ENCODE data around the gene DTD1.

DTD1 gene

DNA sequence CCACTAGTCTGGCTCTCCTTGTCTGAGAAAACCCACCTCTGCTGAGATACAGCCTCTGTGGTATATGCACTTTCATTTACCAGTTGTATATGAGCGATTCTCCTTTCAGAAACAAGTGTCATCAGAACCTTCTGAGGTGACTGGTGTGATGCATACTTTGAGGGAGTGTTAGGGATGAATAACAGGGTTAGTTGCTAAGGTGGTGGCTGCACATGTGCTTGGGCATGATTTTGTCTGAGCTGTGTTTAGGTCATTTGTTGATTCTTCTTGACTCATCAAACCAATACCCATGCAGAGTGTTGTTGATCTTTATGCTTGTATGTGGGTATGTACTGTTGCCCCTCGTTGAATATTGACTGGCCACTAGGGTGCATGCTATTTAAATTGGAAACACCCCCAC is 25.7 kb downstream of the DTD1 start:
- H4K20me1 ChIP-seq: no peaks in the 10 kb centered on the region
- no peak overlapping the region for H3K4me3 ChIP-seq
- no peak overlapping the region for H3K27ac ChIP-seq
- TF ChIP-seq Cebpa-rat (IDR thresholded peaks at IDR 0.05): no peak
- H3K4me1 ChIP-seq: no peaks in the 10 kb centered on the region
- no peak overlapping the region for H3K4me2 ChIP-seq
- H3K27me3 ChIP-seq: no peaks in the 10 kb centered on the region
- no peaks in the 10 kb centered on the region; the same call in 1 of the 2 replicates for H3K9me3 ChIP-seq
- H3K9ac ChIP-seq: no peak overlapping the region
- H3K36me3 ChIP-seq: 0 out of 2 replicates have a peak, but pooled peaks cover 2% of the 10 kb centered on the region

- no peak for TF ChIP-seq Cebpa-rat (IDR thresholded peaks at IDR 0.05)
- Histone ChIP-seq H3K27me3 (no peaks in the 10 kb centered on the region), H4K20me1 (no peaks in the 10 kb centered on the region), H3K4me3 (no peak overlapping the region), H3K4me2 (no peak overlapping the region), H3K36me3 (no peaks in the 10 kb centered on the region), H3K27ac (no peak overlapping the region), H3K9ac (no peak overlapping the region), H3K4me1 (no peaks in the 10 kb centered on the region), H3K9me3 (no peaks in the 10 kb centered on the region; the same call in 1 of the 2 replicates)
Observed at GRCh38 chr20:18614244-18614643, 26.4 kb downstream of the DTD1 start.

GRCh38 chr20:18615020-18615650 is 27.3 kb downstream of the DTD1 start:
- Histone ChIP-seq H3K27ac (no peak overlapping the region), H3K36me3 (no peaks in the 10 kb centered on the region), H3K4me3 (no peak overlapping the region), H3K4me1 (no peaks in the 10 kb centered on the region), H3K9me3 (no peaks in the 10 kb centered on the region; the same call in 1 of the 2 replicates), H3K27me3 (no peaks in the 10 kb centered on the region), H3K9ac (no peak overlapping the region), H3K4me2 (no peak overlapping the region), H4K20me1 (no peaks in the 10 kb centered on the region)
- no peak for TF ChIP-seq Cebpa-rat (IDR thresholded peaks at IDR 0.05)

GRCh38 chr20:18621004-18621403 is 33.1 kb downstream of the DTD1 start:
- Histone ChIP-seq H4K20me1 (no peaks in the 10 kb centered on the region), H3K9me3 (no peaks in the 10 kb centered on the region; the same call in 1 of the 2 replicates), H3K27ac (no peak overlapping the region), H3K27me3 (no peaks in the 10 kb centered on the region), H3K9ac (no peak overlapping the region), H3K4me1 (no peaks in the 10 kb centered on the region), H3K4me2 (no peak overlapping the region), H3K4me3 (no peak overlapping the region), H3K36me3 (no peaks in the 10 kb centered on the region)
- TF ChIP-seq Cebpa-rat (IDR thresholded peaks at IDR 0.05): no peak

GRCh38 chr20:18623156-18623910 is 35.5 kb downstream of the DTD1 start:
- Histone ChIP-seq H3K36me3 (no peaks in the 10 kb centered on the region), H3K27me3 (no peaks in the 10 kb centered on the region), H3K4me3 (no peak overlapping the region), H3K27ac (no peak overlapping the region), H3K9ac (no peak overlapping the region), H3K4me1 (no peaks in the 10 kb centered on the region), H4K20me1 (no peaks in the 10 kb centered on the region), H3K4me2 (no peak overlapping the region), H3K9me3 (no peaks in the 10 kb centered on the region)
- TF ChIP-seq Cebpa-rat (IDR thresholded peaks at IDR 0.05): no peak

DNA sequence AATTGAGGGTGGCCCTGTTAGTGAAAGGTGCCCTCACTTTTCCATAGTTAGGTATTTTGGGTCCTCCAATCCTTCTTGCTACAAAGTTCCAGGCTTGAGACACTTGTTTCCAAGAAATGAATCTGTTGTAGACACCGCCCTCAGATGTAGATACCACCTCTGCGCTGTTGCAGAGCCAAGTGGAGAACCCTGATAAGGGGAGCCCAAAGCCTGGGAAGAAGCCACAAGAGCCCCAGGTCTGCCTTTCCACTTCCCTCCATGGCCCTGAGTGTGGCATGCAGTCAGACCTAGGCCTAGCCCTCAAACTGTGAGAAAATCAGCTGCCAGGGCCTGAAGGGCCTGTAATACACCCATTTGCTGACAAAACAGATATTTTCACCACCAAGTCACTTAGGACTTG is 37.1 kb downstream of the DTD1 start:
- H3K36me3 ChIP-seq: no peaks in the 10 kb centered on the region
- TF ChIP-seq Cebpa-rat (IDR thresholded peaks at IDR 0.05): no peak

GRCh38 chr20:18625907-18626655 is 38.2 kb downstream of the DTD1 start:
- Histone ChIP-seq H4K20me1 (no peaks in the 10 kb centered on the region), H3K4me3 (no peak overlapping the region), H3K27ac (no peak overlapping the region), H3K9me3 (no peaks in the 10 kb centered on the region), H3K4me1 (no peaks in the 10 kb centered on the region), H3K27me3 (no peaks in the 10 kb centered on the region), H3K36me3 (no peaks in the 10 kb centered on the region), H3K9ac (no peak overlapping the region), H3K4me2 (no peak overlapping the region)
- no peak for TF ChIP-seq Cebpa-rat (IDR thresholded peaks at IDR 0.05)

More for the DNA sequence above, 37.1 kb downstream of the DTD1 start:
- Histone ChIP-seq H3K27me3 (no peaks in the 10 kb centered on the region), H4K20me1 (no peaks in the 10 kb centered on the region), H3K9me3 (no peaks in the 10 kb centered on the region), H3K9ac (no peak overlapping the region), H3K4me1 (no peaks in the 10 kb centered on the region), H3K27ac (no peak overlapping the region), H3K4me2 (no peak overlapping the region), H3K4me3 (no peak overlapping the region)

- H3K9ac ChIP-seq: no peak overlapping the region
- no peaks in the 10 kb centered on the region for H4K20me1 ChIP-seq
- no peaks in the 10 kb centered on the region for H3K36me3 ChIP-seq
- H3K4me1 ChIP-seq: no peaks in the 10 kb centered on the region
- TF ChIP-seq Cebpa-rat (IDR thresholded peaks at IDR 0.05): no peak
- no peak overlapping the region for H3K4me3 ChIP-seq
- H3K27me3 ChIP-seq: no peaks in the 10 kb centered on the region
- no peak overlapping the region for H3K27ac ChIP-seq
- H3K9me3 ChIP-seq: no peaks in the 10 kb centered on the region
- no peak overlapping the region for H3K4me2 ChIP-seq
Observed at GRCh38 chr20:18628330-18628920, 40.6 kb downstream of the DTD1 start.

DNA sequence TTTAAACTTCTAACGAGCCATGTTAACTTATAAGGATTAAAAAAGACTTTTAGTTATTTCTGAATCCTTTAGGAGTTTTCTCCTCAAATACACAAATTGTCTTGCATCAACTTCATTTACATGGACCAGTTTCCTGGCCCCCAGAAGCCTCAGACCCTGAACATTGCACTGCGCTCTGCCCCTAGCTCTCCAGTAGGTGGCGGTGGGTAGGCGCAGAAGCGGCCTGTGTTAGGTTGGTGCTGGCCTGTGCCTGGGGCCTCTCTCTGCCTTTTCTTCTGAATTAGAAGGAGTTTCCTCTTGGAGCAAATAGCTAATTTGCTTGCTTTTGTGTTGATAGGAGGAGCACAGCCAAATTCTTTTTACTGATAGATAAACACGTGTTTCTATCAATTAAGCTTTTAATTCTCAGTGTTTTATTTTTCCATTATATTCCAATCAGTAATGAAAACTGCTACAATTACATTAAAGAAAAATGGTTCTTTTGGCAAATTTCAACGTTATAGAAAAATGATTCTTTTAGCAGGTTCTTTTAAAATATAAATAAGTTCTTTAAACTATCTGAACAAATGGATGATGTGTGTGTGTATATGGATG is 44.4 kb downstream of the DTD1 start:
- H3K4me1 ChIP-seq: peaks cover 5% of the 10 kb centered on the region; the same call in 1 of the 2 replicates
- TF ChIP-seq Cebpa-rat (IDR thresholded peaks at IDR 0.05): no peak
- no peak overlapping the region for H3K9ac ChIP-seq
- H3K9me3 ChIP-seq: no peaks in the 10 kb centered on the region
- H3K27ac ChIP-seq: no peak overlapping the region
- H3K4me2 ChIP-seq: no peak overlapping the region
- H3K4me3 ChIP-seq: no peak overlapping the region
- no peaks in the 10 kb centered on the region for H3K36me3 ChIP-seq
- H3K27me3 ChIP-seq: no peaks in the 10 kb centered on the region
- H4K20me1 ChIP-seq: no peaks in the 10 kb centered on the region

All from BLaER1 (cell line).